ENCODE measurements around the gene IREB2. TPM values are rescaled to one million over a fixed set of nuclear protein-coding genes. Genes with fewer than 3 reads are reported as not detected.

IREB2 gene
- total and polyA plus RNA-seq, 2 donors (not counting 3 experiments of a cell fraction or from before 2014, with no cell fraction given), result 12.7 to 51.4 TPM

DNA sequence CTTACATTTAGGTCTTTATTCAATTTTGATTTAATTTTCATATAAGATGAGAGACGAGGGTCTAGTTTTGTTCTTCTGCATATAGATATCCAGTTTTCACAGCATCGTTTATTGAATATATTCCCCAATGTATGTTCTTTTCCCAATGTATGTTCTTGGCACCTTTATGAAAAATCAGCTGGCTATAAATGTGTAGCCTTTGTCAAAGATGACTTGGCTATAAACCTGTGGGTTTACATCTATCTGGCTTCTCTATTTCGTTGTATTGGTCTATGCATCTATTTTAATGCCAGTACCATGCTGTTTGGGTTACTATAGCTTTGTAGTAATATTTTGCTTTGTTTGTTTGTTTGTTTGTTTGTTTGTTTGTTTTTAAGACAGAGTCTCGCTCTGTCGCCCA is 11.7 kb upstream of the IREB2 start:
- POLR2A ChIA-PET, result no interaction called here
- FAIRE-seq, result no peak
- Histone ChIP-seq H3K79me2 (ENCODE audit: control insufficient read depth, insufficient read depth, low read length) (no peaks in the 10 kb centered on the region), H3K4me3 (replicated peaks in 1 of 3; ENCODE audit: insufficient read depth in 1 of 3, low read depth in 1 of 3, low read length in 3 of 3) (no peak overlapping the region), H4K20me1 (replicated peaks; ENCODE audit: control insufficient read depth, extremely low read depth, insufficient read depth, low read length) (no peaks in the 10 kb centered on the region), H3K4me1 (ENCODE audit: control insufficient read depth, extremely low read depth, insufficient read depth, low read length) (no peaks in the 10 kb centered on the region), H3K4me2 (ENCODE audit: insufficient read depth, low read length) (no peak overlapping the region), H3K27ac (ENCODE audit: insufficient read depth, low read depth, low read length) (no peak overlapping the region), H3K9me3 (replicated peaks; ENCODE audit: control insufficient read depth, insufficient read depth, low read length) (no peaks in the 10 kb centered on the region), H3K27me3 (ENCODE audit: control insufficient read depth in 2 of 2, insufficient read depth in 2 of 2, low read length in 2 of 2) (peaks cover 13 to 23% of the 10 kb centered on the region in 2 experiments), H3K9ac (replicated peaks; ENCODE audit: extremely low read depth, insufficient read depth, low read length) (no peak overlapping the region), H3K36me3 (ENCODE audit: control insufficient read depth in 2 of 2, extremely low read depth in 1 of 2, insufficient read depth in 2 of 2, low read length in 2 of 2) (no peaks in the 10 kb centered on the region), H3K9me1 (replicated peaks; ENCODE audit: control insufficient read depth, extremely low read depth, insufficient read depth, low read length) (no peaks in the 10 kb centered on the region), H2AFZ (ENCODE audit: low read depth, low read length) (no peak overlapping the region)
- DNase-seq (ENCODE audit: low read depth, low spot score), result no peak
- TF ChIP-seq MYC (IDR thresholded peaks at IDR 0.05; ENCODE audit: low read depth, low read length), result no peak
- TF ChIP-seq POLR2AphosphoS5 (IDR thresholded peaks at IDR 0.05; ENCODE audit: insufficient read depth, low read depth, low read length), result no peak
- TF ChIP-seq, protein P1, sequence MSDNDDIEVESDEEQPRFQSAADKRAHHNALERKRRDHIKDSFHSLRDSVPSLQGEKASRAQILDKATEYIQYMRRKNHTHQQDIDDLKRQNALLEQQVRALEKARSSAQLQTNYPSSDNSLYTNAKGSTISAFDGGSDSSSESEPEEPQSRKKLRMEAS (IDR thresholded peaks at IDR 0.05; ENCODE audit: insufficient read depth, insufficient read length), result no peak
- TF ChIP-seq JUN (IDR thresholded peaks at IDR 0.05; ENCODE audit: borderline replicate concordance, insufficient read depth, insufficient read length, low read depth), result no peak
- no peak for TF ChIP-seq FOS (IDR thresholded peaks at IDR 0.05; ENCODE audit: borderline replicate concordance, insufficient read depth, low read length)
- TF ChIP-seq POLR2A (IDR thresholded peaks at IDR 0.05; ENCODE audit: low read depth, low read length), result no peak
- TF ChIP-seq, protein P2, sequence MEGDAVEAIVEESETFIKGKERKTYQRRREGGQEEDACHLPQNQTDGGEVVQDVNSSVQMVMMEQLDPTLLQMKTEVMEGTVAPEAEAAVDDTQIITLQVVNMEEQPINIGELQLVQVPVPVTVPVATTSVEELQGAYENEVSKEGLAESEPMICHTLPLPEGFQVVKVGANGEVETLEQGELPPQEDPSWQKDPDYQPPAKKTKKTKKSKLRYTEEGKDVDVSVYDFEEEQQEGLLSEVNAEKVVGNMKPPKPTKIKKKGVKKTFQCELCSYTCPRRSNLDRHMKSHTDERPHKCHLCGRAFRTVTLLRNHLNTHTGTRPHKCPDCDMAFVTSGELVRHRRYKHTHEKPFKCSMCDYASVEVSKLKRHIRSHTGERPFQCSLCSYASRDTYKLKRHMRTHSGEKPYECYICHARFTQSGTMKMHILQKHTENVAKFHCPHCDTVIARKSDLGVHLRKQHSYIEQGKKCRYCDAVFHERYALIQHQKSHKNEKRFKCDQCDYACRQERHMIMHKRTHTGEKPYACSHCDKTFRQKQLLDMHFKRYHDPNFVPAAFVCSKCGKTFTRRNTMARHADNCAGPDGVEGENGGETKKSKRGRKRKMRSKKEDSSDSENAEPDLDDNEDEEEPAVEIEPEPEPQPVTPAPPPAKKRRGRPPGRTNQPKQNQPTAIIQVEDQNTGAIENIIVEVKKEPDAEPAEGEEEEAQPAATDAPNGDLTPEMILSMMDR (IDR thresholded peaks at IDR 0.05; ENCODE audit: extremely low read depth in 1 of 2, insufficient read depth in 1 of 2, low read depth in 1 of 2, low read length in 2 of 2), result no peak
- no peak for TF ChIP-seq EZH2 (IDR thresholded peaks at IDR 0.05; ENCODE audit: borderline replicate concordance, low read depth, low read length, severe bottlenecking)
- no peak for TF ChIP-seq GATA2 (IDR thresholded peaks at IDR 0.05; ENCODE audit: insufficient read depth, insufficient read length, low read depth, low read length)
- CTCF ChIA-PET, result no interaction called here
- intact Hi-C loops (cut with micrococcal nuclease), result no loop called here
- dilution Hi-C loops (cut with MboI; ENCODE audit: extremely low pct_ligation_motif_present, low sequenced_read_pairs), result no loop called here
- no TSS peak for BruUV-seq (replicated peaks)

All from endothelial cell of umbilical vein (primary cell).